Measurements from ENCODE around the gene CCDC88C. TPM values are rescaled to one million over a fixed set of nuclear protein-coding genes. Genes with fewer than 3 reads are reported as not detected.

CCDC88C gene
- total and polyA plus RNA-seq, 2 donors: 25.6 to 47.4 TPM

DNA sequence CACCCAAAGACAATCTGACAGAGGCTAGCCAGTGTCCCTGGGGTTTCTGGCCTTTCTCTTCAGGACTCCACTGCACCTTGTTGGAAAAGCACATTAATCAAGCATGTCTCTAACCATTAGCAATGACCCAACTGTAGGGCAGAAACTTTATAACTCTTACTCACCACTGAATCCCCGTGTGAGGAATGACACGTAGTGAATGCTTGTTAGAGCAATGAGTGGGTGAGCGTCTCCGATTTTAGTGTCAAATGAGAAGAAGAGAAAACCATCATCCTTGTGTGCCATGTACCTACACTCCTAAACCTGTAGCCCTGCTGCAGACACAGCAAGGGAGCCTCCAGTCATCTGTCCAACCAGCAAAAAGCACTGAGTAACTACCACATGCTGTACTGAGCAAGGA lies 116.7 kb downstream of the CCDC88C start:
- WGBS: 98% methylated on average over 4 of the region's 4 CpGs
- H3K4me3 ChIP-seq (ENCODE audit: low read length in 2 of 2): no peak overlapping the region
- no peak for DNase-seq (ENCODE audit: low read depth in 6 of 9, low spot score in 9 of 9)
- no peaks in the 10 kb centered on the region for H3K27me3 ChIP-seq (ENCODE audit: control insufficient read depth in 2 of 2, insufficient read depth in 1 of 2, low read length in 1 of 2)
- H3K27ac ChIP-seq (ENCODE audit: low read depth in 1 of 2, low read length in 1 of 2): no peak overlapping the region
- no peaks in the 10 kb centered on the region for H3K4me1 ChIP-seq (ENCODE audit: control insufficient read depth in 2 of 2, insufficient read depth in 2 of 2, low read length in 2 of 2)
- H3K36me3 ChIP-seq (ENCODE audit: control insufficient read depth in 2 of 2, insufficient read depth in 2 of 2, low read length in 1 of 2): peaks cover 82 to 90% of the 10 kb centered on the region in 2 donors
- H3K9me3 ChIP-seq (ENCODE audit: control insufficient read depth in 2 of 2, insufficient read depth in 1 of 2, low read length in 1 of 2): no peaks in the 10 kb centered on the region

DNA sequence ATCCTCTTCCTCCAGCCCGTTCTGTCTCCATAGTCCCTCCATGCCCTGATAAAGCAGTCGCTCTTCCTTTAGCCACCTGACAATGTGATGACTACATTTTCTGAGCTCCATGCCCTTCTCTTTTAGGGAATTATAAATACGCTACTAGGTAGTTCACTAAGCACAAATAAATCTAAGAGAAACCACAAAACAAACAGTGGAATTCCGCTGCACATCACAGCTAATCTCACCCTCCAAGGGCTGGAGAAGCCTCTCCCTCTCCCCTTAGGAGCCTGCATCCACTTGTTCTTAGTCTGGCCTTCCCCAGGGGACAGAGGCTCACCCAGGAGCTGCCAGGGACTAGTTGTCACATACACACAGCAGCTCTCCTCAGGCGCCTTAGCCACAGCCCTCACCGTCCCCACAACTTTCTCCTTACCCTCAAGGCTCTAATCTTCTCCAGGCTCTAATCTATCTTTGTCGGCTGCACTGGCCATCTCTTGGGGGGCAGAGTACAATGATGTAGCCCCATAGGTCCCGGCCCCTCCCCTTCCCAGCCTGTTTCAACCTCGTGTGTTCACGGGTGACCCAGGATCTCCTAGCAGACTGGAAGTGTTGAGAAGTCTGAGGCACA lies 117.2 kb downstream of the CCDC88C start:
- Histone ChIP-seq H3K36me3 (ENCODE audit: control insufficient read depth in 2 of 2, insufficient read depth in 2 of 2, low read length in 1 of 2) (peaks cover 82 to 90% of the 10 kb centered on the region in 2 donors), H3K4me3 (ENCODE audit: low read length in 2 of 2) (no peak overlapping the region), H3K27me3 (ENCODE audit: control insufficient read depth in 2 of 2, insufficient read depth in 1 of 2, low read length in 1 of 2) (no peaks in the 10 kb centered on the region), H3K9me3 (ENCODE audit: control insufficient read depth in 2 of 2, insufficient read depth in 1 of 2, low read length in 1 of 2) (no peaks in the 10 kb centered on the region), H3K4me1 (ENCODE audit: control insufficient read depth in 2 of 2, insufficient read depth in 2 of 2, low read length in 2 of 2) (no peaks in the 10 kb centered on the region), H3K27ac (ENCODE audit: low read depth in 1 of 2, low read length in 1 of 2) (no peak overlapping the region)
- WGBS: 95% methylated on average over 10 of the region's 10 CpGs
- no peak for DNase-seq (ENCODE audit: low read depth in 6 of 9, low spot score in 9 of 9)

DNA sequence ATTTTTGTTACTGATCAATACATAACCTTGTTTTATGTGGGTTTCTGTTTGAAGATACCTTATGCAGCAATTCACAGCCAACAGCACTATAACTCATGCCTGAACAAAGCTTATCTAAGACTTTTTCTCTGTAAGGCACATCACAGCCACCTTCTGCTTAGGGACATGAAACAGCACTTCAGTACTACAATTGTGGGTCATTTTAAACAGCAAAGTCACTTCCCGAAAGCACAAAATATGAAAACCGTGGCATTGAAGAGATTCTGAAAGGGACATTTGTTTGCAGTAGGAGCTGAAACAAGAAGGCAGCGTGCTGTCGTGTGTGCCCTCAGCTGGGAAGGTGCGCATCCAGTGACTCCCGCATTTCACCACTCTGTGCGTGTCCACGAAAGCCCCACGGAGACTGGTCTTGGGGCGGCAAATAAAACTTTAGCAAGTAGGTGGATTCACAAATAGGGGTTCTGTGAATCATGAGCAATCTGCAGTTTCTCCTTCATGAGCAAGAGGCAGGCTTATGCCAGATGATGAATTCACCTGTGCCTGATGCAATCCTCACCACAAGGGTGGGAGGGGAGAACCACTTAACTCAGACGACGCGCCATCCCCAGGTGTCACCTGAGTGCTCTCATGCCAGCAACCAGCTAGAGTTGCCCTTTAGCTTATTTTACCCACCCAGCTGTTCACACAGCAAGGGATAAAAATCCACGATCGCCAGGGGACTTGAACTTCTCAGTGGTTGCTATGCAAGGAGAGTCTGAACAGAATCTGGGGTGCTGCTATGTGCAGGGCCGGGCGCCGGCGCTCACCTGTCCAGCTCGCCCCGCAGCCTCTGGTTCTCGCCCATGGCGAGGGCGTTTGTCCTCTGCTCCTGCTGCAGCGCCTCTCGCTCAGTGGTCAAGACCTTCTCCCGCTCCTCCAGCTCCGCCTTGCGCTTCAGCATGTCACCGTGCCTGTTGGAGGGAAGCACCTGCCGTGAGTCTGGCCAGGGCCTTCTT lies 118.2 kb downstream of the CCDC88C start:
- H3K27me3 ChIP-seq (ENCODE audit: control insufficient read depth in 2 of 2, insufficient read depth in 1 of 2, low read length in 1 of 2): no peaks in the 10 kb centered on the region
- no peak overlapping the region for H3K27ac ChIP-seq (ENCODE audit: low read depth in 1 of 2, low read length in 1 of 2)
- H3K4me1 ChIP-seq (ENCODE audit: control insufficient read depth in 2 of 2, insufficient read depth in 2 of 2, low read length in 2 of 2): no peaks in the 10 kb centered on the region
- no peak for DNase-seq (ENCODE audit: low read depth in 6 of 9, low spot score in 9 of 9)
- peaks cover 83 to 89% of the 10 kb centered on the region in 2 donors for H3K36me3 ChIP-seq (ENCODE audit: control insufficient read depth in 2 of 2, insufficient read depth in 2 of 2, low read length in 1 of 2)
- H3K9me3 ChIP-seq (ENCODE audit: control insufficient read depth in 2 of 2, insufficient read depth in 1 of 2, low read length in 1 of 2): no peaks in the 10 kb centered on the region
- H3K4me3 ChIP-seq (ENCODE audit: low read length in 2 of 2): no peak overlapping the region
- WGBS: 93% methylated on average over 31 of the region's 31 CpGs

DNA sequence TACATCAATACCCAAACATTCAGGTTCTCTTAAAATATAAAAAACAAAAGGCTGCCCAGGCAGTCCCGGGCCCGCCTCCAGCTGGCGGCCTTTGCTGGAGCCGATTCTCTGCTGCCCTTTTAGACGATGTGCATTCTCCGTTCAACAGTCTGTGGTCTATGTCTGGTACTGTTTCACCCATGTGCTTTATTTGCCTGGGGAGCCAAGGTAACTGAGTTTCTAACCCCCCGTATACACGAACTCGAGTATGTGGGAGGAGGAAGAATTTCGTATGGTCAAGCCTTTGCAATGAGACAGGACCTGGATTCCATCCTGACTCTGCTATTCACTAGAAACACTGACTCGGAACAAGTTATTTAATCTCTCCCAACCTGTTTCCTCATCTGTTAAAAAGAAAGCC lies 119.0 kb downstream of the CCDC88C start:
- Histone ChIP-seq H3K4me1 (ENCODE audit: control insufficient read depth in 2 of 2, insufficient read depth in 2 of 2, low read length in 2 of 2) (no peaks in the 10 kb centered on the region), H3K27me3 (ENCODE audit: control insufficient read depth in 2 of 2, insufficient read depth in 1 of 2, low read length in 1 of 2) (no peaks in the 10 kb centered on the region), H3K4me3 (ENCODE audit: low read length in 2 of 2) (no peak overlapping the region), H3K27ac (ENCODE audit: low read depth in 1 of 2, low read length in 1 of 2) (no peak overlapping the region), H3K9me3 (ENCODE audit: control insufficient read depth in 2 of 2, insufficient read depth in 1 of 2, low read length in 1 of 2) (no peaks in the 10 kb centered on the region), H3K36me3 (ENCODE audit: control insufficient read depth in 2 of 2, insufficient read depth in 2 of 2, low read length in 1 of 2) (peaks cover 83 to 89% of the 10 kb centered on the region in 2 donors)
- WGBS: 91% methylated on average over 11 of the region's 11 CpGs
- DNase-seq (ENCODE audit: low read depth in 6 of 9, low spot score in 9 of 9): no peak

DNA sequence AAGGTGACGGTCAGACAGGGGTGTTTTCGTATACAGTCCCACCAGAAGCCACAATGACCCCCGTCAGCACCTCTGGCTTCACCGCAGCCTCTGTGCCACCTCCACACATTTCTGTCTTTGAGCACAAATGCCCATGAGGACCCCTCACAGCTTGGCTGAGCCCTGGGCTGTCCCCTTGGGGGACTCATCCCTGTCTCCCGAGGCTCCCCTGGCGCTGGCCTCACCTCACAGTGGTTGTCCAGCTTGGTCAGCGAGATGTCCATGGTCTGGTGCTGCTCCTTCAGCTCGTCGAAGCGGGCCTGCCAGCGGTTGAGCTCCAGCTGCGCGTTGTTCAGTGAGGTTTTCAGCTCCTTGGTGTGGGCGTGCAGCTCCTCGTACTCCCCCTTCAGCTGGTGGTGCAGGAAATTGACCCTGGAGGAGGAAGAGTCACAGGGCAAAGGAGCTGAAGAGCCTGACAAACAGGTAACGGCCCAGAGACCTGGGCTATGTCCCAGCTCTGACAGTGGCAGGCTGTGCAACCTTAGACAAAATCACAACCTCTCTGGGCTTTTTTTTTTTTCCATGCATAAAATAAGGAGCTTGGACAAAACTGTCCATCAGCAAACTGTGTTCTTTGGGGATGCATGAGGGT lies 120.4 kb downstream of the CCDC88C start:
- Histone ChIP-seq H3K4me1 (ENCODE audit: control insufficient read depth in 2 of 2, insufficient read depth in 2 of 2, low read length in 2 of 2) (no peaks in the 10 kb centered on the region), H3K36me3 (ENCODE audit: control insufficient read depth in 2 of 2, insufficient read depth in 2 of 2, low read length in 1 of 2) (peaks cover 84 to 88% of the 10 kb centered on the region in 2 donors), H3K27ac (ENCODE audit: low read depth in 1 of 2, low read length in 1 of 2) (no peak overlapping the region), H3K4me3 (ENCODE audit: low read length in 2 of 2) (no peak overlapping the region), H3K9me3 (ENCODE audit: control insufficient read depth in 2 of 2, insufficient read depth in 1 of 2, low read length in 1 of 2) (no peaks in the 10 kb centered on the region), H3K27me3 (ENCODE audit: control insufficient read depth in 2 of 2, insufficient read depth in 1 of 2, low read length in 1 of 2) (no peaks in the 10 kb centered on the region)
- no peak for DNase-seq (ENCODE audit: low read depth in 6 of 9, low spot score in 9 of 9)
- WGBS: 93% methylated on average over 16 of the region's 16 CpGs

DNA sequence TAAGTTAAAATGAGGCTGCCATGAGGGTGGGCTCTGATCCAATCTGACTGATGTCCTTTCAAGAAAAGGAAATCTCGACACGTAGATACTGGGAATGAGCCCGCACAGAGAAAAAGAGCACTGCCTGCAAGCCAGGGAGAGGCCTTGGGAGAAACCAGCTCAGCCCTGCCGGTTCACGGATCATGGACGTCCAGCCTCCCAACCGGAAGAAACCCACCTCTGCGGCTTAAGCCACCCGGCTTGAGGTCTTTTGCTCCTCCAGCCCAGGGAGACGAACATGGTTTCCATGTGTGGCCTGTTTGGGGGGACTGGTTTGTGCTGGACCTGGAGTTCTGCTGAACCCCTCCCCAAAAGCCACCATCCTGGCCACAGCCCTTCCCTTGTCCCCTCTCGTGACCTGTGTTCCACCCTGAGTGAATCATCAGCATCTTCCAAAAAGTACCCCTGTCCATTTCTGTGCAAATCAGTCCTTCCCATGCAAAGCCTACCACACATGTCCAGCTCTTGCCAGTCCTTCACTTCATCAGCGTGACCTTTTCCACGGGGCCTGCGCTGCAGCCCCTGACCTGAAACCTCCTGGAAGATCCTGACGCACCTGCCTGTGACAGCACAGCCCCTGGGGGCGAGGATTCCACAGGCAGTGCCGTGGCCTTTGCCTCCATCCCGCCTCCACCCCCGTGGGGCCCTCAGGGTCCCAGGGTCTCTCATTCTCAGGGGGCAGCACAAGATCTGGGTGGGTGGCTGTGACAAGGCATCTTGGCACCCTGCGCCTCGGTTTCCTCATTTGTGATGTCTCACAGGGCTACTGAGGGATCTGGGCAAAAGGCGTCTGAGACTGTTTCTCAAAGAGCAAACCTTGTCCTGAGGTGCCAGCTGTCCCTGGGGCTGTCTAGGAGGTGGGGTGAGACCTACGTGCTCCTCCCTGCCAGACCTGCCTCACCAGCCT lies 121.5 kb downstream of the CCDC88C start:
- WGBS: 98% methylated on average over 23 of the region's 23 CpGs
- Histone ChIP-seq H3K9me3 (ENCODE audit: control insufficient read depth in 2 of 2, insufficient read depth in 1 of 2, low read length in 1 of 2) (no peaks in the 10 kb centered on the region), H3K4me3 (ENCODE audit: low read length in 2 of 2) (no peak overlapping the region), H3K27me3 (ENCODE audit: control insufficient read depth in 2 of 2, insufficient read depth in 1 of 2, low read length in 1 of 2) (no peaks in the 10 kb centered on the region), H3K27ac (ENCODE audit: low read depth in 1 of 2, low read length in 1 of 2) (no peak overlapping the region), H3K36me3 (ENCODE audit: control insufficient read depth in 2 of 2, insufficient read depth in 2 of 2, low read length in 1 of 2) (peaks cover 84 to 89% of the 10 kb centered on the region in 2 donors), H3K4me1 (ENCODE audit: control insufficient read depth in 2 of 2, insufficient read depth in 2 of 2, low read length in 2 of 2) (no peaks in the 10 kb centered on the region)
- DNase-seq (ENCODE audit: low read depth in 6 of 9, low spot score in 9 of 9): no peak

DNA sequence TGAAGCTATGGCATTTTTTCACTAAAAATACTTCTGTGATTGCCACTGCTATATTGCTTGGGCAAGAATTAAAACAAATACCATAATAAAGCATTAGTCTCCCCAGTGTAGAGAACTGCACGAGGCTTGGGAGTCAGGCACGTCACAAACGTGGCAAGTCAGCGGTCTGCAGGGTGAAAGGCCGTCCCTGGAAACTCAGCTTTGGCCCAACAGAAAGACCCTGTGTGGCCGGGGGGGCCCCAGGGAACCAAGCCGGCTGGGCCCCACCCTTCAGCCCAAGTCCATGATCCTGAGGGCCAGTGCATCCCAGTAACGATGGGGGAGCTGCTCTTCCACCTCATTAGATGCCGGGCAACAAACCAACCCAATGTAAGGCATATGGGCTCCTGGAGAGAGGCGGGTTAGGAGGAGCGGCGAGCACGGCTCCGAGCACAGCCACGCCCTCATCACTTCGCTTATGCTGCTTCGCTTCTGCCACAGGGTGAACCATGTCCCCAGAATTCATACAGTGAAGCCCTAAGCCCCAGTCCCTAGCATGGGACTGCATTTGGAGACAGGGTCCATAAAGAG lies 122.3 kb downstream of the CCDC88C start:
- no peak for DNase-seq (ENCODE audit: low read depth in 6 of 9, low spot score in 9 of 9)
- no peak overlapping the region for H3K4me3 ChIP-seq (ENCODE audit: low read length in 2 of 2)
- no peaks in the 10 kb centered on the region for H3K27me3 ChIP-seq (ENCODE audit: control insufficient read depth in 2 of 2, insufficient read depth in 1 of 2, low read length in 1 of 2)
- no peak overlapping the region for H3K27ac ChIP-seq (ENCODE audit: low read depth in 1 of 2, low read length in 1 of 2)
- H3K36me3 ChIP-seq (ENCODE audit: control insufficient read depth in 2 of 2, insufficient read depth in 2 of 2, low read length in 1 of 2): peaks cover 84 to 88% of the 10 kb centered on the region in 2 donors
- WGBS: 98% methylated on average over 17 of the region's 17 CpGs
- no peaks in the 10 kb centered on the region for H3K9me3 ChIP-seq (ENCODE audit: control insufficient read depth in 2 of 2, insufficient read depth in 1 of 2, low read length in 1 of 2)
- H3K4me1 ChIP-seq (ENCODE audit: control insufficient read depth in 2 of 2, insufficient read depth in 2 of 2, low read length in 2 of 2): peaks cover 0 to 4% of the 10 kb centered on the region in 2 donors

DNA sequence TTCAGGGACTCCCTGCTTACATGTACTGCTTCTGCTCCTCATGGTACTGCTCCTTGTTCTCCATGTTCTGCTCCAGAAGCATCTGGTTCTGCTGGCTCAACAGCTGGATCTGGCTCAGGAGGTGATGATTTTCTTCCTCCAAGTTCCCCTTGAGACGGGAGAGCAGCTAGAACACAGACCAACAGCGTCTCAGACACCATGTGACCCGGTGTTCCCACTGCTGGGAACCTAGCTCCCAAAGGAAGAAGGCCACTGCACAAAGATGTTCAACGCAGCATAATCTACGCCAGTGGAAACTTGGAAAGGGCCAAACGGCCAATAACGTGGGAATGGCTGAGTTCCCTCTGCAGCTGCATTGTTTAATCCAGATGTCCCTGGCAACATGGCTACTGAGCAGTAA lies 123.5 kb downstream of the CCDC88C start:
- H3K27ac ChIP-seq (ENCODE audit: low read depth in 1 of 2, low read length in 1 of 2): no peak overlapping the region
- H3K4me3 ChIP-seq (ENCODE audit: low read length in 2 of 2): no peak overlapping the region
- H3K4me1 ChIP-seq (ENCODE audit: control insufficient read depth in 2 of 2, insufficient read depth in 2 of 2, low read length in 2 of 2): peaks cover 0 to 5% of the 10 kb centered on the region in 2 donors
- H3K36me3 ChIP-seq (ENCODE audit: control insufficient read depth in 2 of 2, insufficient read depth in 2 of 2, low read length in 1 of 2): peaks cover 84 to 87% of the 10 kb centered on the region in 2 donors
- H3K27me3 ChIP-seq (ENCODE audit: control insufficient read depth in 2 of 2, insufficient read depth in 1 of 2, low read length in 1 of 2): no peaks in the 10 kb centered on the region
- DNase-seq (ENCODE audit: low read depth in 6 of 9, low spot score in 9 of 9): no peak
- H3K9me3 ChIP-seq (ENCODE audit: control insufficient read depth in 2 of 2, insufficient read depth in 1 of 2, low read length in 1 of 2): no peaks in the 10 kb centered on the region
- WGBS: 98% methylated on average over 7 of the region's 7 CpGs
